ENCODE measurements around the gene VENTX. TPM values are rescaled to one million over a fixed set of nuclear protein-coding genes. Genes with fewer than 3 reads are reported as not detected.

VENTX gene
- total and polyA plus RNA-seq, 10 of the 15 experiments (the other 5 are each of a cell fraction or from before 2014, with no cell fraction given): 0.05 TPM; not detected in 9

DNA sequence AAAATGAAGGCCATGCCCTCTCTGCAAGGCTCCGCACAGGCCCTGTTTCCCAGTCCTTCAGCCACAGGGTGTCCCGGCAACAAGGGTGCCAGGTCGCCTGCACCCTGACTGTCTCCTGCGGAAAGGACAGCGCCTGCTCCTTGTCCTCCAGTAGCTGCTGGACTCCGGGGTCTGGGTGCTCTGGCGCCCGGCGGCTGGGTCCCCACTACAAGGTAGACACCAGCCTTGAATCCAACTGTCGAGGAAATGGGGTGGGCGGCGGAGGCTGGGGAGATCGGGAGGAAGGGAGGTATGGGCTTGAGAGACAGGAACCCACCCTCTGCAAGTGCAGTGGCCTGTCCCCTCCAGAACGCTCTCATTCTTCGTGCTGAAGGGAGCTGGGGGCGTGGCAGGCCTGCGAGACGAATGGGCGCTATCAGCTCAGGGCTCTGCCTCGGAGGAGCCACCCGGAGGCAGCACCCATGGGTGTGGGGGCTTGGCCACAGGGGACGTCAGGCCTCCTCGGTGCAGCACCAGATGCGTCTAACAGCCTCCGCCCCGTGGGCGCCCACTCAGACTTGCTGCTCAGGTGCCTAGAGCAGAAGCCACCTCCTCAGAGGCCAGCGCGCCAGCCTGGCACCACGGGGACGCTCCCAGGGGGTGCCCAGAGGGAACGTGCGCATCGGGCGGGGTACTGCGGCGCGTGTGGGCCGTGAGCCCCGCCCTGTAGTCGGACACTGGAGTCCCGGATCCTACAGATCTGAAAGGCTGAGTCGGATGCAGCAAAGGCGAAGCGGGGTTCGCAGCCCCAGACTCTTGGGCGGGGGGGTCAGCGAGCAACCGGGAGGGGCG is 23.5 kb downstream of the VENTX start (continued):
- TF ChIP-seq SIX5 (IDR thresholded peaks at IDR 0.05; ENCODE audit: low read depth, low read length, severe bottlenecking) (no peak), LARP7 (IDR thresholded peaks at IDR 0.05) (peak; percentile 27; the same call in 1 of the 2 replicates), RB1 (IDR thresholded peaks at IDR 0.05; ENCODE audit: borderline replicate concordance) (0 out of 2 replicates have a peak, but pooled peaks have one; percentile 11), BHLHE40 (IDR thresholded peaks at IDR 0.05; ENCODE audit: borderline replicate concordance in 1 of 2, low read depth in 2 of 2, low read length in 1 of 2) (peak; percentile 72 to 93; a peak in 3 of 4 replicates), SMARCA5 (IDR thresholded peaks at IDR 0.05) (0 out of 2 replicates have a peak, but pooled peaks have one; percentile 12), POLR2AphosphoS5 (IDR thresholded peaks at IDR 0.05; ENCODE audit: low read length) (peak; percentile 62; the same call in 1 of the 2 replicates), SRF (IDR thresholded peaks at IDR 0.05; ENCODE audit: low read depth in 2 of 2, low read length in 2 of 2) (no peak), NBN (IDR thresholded peaks at IDR 0.05) (peak; percentile 59; the same call in 1 of the 2 replicates), IKZF2 (IDR thresholded peaks at IDR 0.05) (no peak), EGR1 (IDR thresholded peaks at IDR 0.05; ENCODE audit: borderline replicate concordance in 1 of 2, low read depth in 2 of 2, low read length in 2 of 2) (peak in 1 of 2 experiments; percentile 13; a peak in 1 of 3 replicates), HDGF (IDR thresholded peaks at IDR 0.05) (peak; percentile 60; the same call in 1 of the 2 replicates)
- TF ChIP-seq, protein P1, sequence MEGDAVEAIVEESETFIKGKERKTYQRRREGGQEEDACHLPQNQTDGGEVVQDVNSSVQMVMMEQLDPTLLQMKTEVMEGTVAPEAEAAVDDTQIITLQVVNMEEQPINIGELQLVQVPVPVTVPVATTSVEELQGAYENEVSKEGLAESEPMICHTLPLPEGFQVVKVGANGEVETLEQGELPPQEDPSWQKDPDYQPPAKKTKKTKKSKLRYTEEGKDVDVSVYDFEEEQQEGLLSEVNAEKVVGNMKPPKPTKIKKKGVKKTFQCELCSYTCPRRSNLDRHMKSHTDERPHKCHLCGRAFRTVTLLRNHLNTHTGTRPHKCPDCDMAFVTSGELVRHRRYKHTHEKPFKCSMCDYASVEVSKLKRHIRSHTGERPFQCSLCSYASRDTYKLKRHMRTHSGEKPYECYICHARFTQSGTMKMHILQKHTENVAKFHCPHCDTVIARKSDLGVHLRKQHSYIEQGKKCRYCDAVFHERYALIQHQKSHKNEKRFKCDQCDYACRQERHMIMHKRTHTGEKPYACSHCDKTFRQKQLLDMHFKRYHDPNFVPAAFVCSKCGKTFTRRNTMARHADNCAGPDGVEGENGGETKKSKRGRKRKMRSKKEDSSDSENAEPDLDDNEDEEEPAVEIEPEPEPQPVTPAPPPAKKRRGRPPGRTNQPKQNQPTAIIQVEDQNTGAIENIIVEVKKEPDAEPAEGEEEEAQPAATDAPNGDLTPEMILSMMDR (IDR thresholded peaks at IDR 0.05 in 2 of 3, conservative IDR thresholded peaks at IDR 0.05 in 1 of 3; ENCODE audit: control insufficient read depth in 2 of 3, extremely low read depth in 1 of 3, insufficient read depth in 1 of 3, low read depth in 3 of 3, low read length in 3 of 3): peak in 1 of 3 experiments; percentile 5; a peak in 1 of 6 replicates
